NOMO-1 treated with DMSO at 0.1 percent for 48 hours (cell line): ENCODE data around the gene MAPKAPK3.
"Not testable (repeated sequence)": the region's sequence is repeated elsewhere in the genome, so short reads cannot be mapped to it uniquely, and the experiment has no call there.

Experiments used
- DNase-seq: peaks from one replicate; lab custom pipeline; 2025; ENCODE audit not compliant: unreplicated experiment; lab: John Stamatoyannopoulos, UW

MAPKAPK3 gene

DNA sequence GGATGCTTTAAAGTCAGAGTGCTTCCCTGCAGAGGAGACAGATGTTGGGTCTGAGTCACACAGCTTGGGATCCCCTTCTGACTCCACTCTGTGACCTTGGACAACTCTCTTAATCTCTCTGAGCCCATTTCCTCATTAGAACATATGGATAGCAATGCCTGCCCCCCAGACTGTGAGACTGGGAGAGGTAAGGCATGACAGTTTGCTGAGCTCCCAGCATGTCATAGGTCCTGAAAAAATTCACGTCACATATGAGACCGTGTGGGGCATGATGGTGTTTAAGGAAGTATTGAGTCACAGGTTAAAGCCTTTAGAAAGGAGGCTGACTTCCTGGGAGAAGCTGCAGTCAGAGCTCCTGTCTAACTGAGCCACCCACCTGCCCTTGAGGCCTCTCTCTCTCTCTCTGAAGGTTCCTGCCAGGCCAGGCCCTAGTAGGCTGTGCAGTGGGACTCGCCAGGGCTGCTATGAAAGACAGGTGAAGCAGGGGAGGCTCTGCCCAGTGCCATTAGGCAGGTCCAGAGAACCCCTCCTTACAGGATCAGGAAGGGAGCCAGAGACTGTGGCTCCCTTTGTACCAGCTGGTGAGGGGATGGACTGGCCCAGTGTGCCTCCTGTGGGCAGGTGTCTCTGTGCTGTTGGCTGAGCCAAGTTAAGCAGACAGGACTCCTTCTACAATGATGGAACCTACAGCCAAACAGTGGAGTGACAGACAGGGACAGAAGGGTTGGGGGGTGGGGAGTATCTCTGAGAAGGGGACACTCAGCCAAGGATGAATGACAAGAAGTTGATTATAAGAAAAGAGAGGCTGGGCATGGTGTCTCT lies 38.3 kb downstream of the MAPKAPK3 start:
- DNase-seq, result no peak

DNA sequence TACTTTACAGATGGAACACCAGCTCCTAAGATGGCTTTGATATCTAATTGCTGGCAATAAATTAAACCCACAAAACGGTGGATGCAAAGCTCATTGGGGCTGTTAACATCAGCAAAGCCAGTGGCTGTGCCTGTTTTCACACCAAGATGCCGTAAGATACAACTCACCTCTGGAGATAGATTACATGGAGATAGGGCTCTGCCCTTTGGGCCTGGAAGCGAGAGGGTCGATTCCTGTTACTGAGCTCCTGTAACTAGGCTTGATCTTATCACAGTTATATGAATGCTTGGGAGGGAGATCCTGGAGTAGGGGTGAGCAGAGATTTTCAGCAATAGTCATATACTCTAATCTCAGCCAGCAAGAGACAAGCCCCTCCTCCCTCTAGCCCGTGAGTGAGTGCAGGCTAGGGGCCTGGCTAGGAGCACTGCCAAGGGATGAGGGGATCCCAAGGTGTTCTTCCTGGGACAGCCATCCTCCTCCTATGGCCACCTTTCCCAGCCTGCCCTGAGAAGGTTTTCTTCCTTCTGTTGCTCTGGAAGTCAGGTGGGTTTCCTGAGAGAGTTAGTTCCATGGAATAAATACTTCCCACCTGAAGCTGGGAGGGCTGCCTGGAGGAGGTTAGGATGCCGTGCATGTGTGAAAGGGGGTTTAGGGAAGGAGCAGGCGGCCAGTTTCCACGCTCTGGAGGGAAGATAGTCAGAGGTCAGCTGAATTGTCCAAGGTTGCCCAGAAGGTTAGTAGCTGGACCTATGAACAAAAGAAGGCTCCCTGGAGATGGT lies 39.7 kb downstream of the MAPKAPK3 start:
- no peak for DNase-seq

DNA sequence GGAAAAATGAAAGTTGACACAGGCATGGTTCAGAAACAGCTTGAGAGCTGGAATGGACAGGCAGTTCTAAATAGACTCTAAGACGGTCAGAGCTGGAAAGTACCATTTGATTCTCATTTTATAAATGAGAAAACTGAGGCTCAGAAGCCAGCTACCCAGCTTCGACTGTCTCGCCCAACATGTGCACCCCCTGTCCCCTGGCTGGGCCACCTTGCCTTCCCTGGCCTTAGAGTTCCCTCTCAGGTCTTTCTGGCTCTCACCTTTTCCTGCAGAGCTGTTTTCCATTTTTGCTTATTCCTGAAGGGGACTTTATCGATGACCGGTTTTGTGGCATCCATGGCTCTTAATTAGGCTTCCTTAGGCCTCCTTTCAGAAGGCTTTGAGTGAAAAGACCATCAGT lies 40.5 kb downstream of the MAPKAPK3 start:
- no peak for DNase-seq

DNA sequence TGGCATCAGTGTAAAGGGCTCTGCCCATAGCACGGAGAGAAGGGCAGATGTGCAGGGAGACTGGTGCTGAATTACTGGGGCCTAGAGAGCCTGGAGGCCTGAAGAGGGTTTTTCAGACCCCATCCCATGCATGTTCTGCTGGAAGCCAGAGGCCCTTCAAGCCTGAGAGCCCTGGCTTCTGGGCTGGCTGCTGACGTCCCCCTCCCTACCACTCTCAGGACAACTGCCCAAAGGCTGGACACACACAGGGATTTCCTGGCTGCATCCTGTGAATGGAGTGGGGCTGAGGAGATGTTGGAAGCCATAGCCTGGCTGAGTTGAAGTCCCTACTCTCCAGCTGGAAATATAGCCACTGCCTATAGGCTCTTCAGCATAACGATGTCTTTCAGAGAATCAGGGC lies 40.9 kb downstream of the MAPKAPK3 start:
- no peak for DNase-seq

DNA sequence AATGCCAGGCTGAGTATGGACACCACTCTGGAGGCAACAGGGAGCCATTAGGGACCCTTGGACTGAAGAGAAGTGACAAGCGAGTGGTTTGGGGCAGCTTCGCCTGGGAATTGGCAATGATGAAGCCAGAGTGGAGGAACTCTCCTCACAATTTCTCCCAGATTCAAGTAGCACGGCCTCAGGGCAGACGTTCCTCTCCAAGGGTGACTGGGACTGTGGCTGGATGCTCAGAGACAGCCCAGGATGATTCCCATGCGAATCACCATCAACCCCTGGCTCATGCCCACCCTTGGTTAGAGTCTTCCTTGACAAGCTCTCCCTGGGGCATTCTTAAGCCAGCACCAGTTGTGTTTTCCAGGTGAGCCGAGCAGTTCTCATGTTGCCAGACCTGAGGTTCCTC lies 41.5 kb downstream of the MAPKAPK3 start:
- DNase-seq, result no peak

DNA sequence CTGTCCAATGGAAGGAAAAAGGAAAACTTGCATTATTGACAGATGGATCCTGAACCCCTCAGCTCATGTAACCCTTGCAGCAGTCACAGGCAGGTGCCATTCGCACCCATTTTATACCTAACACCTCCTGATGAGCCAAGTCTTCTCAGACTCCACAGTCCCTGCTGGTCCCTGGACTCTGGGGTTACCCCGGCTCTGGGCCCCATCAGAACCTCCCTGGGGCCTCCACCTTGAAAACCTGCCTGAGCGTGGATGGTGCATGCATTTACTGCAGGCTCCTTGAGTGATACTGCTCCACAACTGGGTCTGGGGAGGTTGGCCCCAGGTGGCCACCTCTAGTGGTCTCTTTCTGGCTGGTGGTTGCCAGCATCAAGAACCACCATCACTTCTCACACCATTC lies 41.9 kb downstream of the MAPKAPK3 start:
- no peak for DNase-seq

DNA sequence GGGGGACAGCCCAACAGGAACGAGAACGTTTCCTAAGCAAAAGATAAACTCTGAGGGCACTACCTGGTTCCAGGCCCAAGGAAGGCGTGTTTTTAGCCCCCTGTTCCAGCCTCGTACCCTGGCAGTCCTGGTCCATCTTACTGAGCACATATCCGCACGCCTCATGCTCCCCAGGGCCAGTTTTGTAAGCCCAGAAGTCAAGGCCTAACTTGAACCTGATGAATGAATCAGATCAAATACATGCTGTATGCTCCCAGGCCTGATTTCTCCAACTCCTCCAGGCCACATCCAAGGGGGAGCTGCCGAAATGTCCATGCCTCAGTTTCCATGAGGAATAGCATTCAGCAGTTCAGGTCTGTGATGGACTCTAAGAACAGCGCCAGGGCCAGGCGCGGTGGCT lies 43.4 kb downstream of the MAPKAPK3 start:
- DNase-seq, result no peak

DNA sequence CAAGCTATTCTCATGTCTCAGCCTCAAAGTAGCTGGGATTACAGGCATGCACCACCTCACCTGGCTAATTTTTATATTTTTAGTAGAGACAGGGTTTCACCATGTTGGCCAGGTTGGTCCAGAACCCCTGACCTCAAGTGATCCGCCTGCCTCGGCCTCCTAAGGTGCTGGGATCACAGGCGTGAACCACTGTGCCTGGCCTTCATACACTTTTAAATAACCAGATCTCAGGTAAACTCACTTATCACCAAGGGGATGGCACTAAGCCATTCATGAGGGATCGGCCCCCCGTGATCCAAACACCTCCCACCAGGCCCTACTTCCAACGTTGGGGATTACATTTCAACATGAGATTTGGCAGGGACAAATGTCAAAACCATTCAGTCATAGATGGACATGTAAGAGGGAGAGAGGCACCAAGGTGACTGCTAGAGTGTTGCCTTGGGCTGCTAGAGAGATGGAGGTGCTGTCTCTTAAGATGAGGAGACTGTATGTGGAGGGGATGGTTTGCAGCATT lies 44.4 kb downstream of the MAPKAPK3 start:
- DNase-seq, result no peak

DNA sequence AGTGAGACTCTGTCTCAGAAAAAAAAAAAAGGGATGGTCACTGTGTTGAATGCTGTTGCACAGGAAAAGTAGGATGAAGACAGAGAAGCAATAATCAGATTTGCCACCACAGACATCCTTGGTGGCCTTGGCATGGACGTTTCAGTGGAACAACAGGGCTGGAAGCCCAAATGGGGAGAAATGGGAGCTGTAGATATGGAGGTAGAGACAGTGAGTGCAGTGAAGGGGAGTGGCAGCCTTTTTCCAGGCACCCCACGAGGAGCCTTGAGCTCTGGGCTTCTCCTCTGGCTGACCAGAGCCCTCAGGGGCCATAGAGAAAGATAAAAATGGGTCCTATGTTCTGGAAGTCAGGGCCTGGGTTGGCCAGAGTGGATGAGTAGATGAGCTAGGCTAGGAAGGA lies 45.5 kb downstream of the MAPKAPK3 start:
- no peak for DNase-seq

DNA sequence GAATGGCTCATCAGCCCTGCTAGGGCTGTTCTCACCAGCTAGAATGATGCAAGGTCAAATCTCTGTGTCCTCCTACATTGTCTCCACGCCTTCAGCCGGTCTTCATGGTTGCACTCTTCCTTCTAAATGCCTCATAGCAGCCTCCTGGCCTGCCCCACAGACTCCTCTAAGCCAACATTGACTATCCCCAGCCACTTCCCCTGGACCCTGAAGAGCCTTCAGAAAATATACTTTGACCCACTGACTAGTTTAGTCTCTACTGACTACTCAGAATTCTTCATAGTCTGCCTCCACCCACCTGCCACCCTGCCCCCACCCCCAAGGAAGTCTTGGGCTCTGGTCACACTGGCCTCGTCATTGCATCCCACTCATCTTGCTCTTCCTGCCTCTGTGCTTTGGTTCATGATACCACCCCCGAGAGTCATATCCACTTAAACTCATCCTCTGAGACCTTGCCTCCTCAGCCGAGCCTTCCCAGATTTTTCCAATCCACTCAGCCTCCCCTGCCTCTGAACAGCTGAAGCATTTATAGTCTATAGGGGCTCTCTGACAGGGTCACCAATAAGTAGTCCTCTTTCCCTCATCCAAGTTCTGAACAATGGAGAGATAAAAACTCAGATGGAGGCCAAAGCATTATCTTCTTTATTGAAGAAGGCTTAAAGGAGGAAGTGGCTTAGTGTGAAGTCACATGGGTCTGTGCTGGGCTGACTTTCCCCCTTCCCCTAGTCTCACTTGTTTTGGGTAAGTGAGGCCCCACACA lies 48.3 kb downstream of the MAPKAPK3 start:
- DNase-seq, result peak; percentile 19

DNA sequence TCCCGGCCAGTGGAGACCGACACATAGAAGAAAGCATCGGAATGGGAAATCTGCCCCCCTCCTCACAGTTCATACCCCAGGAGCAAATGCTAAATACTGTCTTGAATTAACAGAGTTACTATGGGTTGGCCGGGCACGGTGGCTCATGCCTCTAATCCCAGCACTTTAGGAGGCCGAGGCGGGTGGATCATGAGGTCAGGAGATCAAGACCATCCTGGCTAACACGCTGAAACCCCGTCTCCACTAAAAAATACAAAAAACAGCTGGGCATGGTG lies 48.8 kb downstream of the MAPKAPK3 start:
- DNase-seq, result not testable (repeated sequence)

DNA sequence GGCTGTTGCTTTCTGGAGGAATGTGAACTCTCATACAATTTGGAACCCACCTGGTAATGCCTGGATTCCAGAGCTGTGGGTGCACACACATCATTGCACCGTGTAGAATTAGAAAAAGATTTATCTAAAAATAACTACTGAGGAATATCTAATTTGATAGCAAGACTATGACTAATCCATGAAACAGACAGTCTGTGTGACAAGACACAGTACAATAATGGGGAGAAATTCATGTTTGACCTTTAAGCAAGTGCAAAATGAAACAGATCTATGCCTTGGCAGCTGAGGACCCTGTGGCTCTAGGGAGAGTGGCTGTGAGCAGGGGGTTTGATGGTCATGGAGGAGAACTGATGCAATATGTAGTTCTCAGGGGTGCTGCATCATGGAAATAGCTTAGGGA lies 49.9 kb downstream of the MAPKAPK3 start:
- no peak for DNase-seq

DNA sequence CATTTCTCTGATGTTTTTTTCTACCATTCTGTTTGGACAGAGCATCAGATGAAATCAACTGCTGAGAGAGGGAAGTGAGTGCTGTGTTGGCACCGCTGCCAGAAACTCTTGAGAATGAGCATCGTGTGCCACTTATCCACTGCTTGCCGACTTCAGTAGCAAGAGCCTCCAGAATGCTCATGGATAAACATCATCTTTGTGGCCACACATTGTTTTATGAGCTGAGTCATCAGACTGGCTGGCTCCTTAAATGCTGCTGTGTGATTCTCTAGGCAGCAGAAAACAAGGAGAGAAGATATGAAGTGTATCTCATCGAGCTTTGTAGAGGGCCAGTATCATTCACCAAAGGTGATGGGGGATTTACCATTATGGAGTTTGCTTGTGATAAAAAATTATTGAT lies 54.4 kb downstream of the MAPKAPK3 start:
- DNase-seq, result no peak

DNA sequence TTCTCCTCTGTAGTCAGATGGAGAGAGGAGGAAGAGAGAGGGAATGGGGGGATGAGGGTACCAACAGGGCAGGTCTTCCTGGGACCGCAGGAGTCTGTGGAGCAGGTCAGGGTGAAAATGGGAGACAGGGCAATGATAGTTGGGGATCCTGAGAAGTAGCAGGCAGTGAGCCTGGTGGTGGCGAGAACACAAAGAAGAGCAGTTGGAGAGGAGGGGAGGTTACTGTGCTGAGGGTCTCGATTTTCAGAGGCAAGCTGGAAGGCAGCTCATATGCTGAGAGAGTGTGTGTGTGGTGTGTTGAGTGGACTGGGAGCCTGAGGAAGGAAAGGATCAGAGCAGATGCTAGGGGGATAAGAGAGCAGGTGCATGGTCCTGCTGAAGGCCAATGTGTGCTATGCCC lies 55.7 kb downstream of the MAPKAPK3 start:
- no peak for DNase-seq

DNA sequence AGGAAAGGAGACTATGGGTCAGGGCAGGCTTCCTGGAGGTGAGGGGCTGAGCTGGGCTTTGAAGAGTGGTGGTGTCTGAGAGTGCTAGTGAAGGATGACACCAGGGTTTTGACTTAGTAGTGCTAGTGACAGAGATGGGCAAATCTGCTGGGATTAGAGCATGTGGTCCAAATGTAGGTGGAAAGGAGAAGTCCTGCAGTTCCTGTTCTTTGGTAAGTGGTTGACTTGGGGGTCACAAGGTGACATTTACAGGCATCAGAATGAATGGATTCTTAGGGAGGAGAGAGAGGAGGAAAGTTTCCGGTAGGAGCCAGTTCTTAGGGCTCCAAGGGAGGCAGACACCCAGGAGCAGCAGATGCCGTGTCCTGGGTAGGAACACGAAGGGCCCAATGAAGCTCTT lies 57.0 kb downstream of the MAPKAPK3 start:
- DNase-seq, result peak; percentile 18

DNA sequence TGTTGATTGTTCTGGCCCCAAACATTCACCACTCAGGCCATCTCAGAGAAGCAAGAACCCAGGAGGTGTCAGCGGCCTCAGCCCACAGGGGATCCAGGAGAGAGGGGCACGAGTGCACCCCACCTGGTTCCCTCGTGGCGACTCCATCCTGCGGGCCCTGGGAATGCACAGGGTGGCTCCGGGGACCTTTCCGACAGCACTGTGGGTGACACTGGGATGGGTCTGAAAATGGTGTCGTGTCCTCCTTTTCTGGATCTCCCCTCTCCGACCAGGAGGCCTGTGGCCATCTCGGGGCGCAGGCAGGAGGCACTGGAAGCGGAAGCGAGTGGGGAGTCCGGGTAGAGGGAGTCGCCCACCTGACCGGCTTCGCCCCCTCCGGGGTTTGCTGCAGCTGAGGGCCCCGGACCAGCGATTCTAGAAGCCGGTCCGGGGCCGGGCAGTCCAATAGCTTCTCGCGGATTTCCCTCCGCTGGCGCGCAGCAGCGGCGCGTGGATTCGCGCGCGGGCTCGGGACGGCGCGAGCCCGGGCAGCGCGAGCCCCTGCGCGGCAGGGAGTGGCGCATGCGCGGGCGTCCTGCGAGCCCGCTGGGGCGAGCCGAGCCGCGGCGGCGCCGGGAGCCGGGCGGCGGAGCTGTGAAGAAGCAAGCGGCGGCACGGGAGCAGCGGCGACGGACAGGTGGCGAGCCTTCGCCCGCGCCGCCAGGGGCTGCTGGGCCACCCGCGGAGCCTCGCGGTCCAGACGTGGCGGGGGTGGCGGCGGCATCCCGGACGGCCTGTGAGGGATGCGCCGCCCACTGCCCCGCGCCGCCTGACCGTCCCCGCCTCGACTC lies 57.6 kb downstream of the MAPKAPK3 start, which contains the start of gene DOCK3:
TSS of gene DOCK3 (plus strand) at position 579 of the 830 bp plus-strand sequence. CDS start 337 bp downstream, outside the sequence.
- peak; percentile 24 for DNase-seq

DNA sequence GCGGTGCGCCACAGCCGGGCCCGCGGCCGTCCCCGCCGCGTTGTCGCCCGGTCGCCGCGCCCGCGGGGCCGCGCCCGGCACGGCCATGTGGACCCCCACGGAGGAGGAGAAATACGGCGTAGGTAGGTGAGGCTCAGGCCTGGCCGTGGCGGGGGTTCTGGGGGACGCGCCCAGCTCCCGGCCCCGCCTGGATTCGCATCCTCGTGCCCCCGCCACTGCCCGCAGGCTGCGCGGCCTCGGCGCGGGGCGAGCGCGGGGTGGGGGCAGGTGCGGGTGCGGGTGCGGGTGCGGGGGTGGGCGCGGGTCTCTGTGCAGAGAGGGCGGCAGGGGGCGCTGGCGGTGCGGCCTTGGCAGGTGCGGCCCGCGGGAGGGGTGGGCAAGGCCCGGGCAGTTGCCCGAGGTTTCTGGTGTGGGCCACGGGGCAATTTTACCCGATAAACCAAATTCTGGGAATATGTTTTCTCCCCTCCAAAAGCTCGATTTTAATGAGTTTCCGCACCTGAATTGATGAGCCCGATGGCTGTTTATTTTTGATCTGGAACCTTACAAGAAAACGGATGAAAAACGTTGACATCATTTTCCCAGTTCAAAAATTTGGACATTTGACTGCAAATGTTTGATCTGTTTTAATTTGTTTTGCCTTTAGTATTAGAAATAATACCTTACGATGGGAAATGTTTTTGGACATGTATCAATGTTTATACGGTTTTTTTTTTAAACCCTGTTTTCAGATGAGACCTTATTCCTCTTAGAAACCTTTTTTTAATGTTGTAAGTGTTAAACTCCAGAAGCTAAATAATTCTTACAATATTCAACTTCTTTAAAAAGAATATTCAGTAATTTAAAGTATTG lies 58.5 kb downstream of the MAPKAPK3 start:
- DNase-seq, result no peak

DNA sequence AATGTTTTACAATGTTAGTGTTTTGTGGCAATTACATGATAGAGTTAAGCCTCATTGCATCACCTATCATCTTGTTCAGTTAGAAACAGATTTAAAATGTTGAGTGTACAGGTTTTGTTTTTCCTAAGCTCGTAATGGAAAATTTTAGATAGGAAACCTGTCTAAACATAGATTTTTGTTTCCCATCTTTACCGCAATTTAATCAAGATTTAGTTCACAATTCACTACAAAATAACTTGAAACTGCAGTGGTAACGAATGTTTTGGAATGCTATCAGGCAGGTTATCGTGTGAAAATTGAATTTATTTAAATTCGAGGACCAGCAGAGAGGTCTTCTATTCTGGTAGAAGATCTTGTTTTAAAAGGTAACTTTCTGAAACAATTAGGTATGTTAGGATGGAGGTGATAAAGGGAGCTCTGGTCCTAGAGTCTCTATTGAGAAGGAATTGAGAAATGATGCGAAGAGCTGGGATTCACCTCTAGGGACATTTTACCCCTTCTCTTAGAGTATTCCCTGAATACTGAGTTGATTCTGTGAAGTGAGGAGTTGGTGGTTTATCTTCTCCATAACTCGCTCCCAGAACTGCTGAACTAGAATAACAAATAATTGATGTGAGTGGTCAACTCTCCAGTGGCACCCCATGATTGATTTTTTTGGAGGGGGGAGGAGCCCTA lies 59.2 kb downstream of the MAPKAPK3 start:
- DNase-seq, result no peak

DNA sequence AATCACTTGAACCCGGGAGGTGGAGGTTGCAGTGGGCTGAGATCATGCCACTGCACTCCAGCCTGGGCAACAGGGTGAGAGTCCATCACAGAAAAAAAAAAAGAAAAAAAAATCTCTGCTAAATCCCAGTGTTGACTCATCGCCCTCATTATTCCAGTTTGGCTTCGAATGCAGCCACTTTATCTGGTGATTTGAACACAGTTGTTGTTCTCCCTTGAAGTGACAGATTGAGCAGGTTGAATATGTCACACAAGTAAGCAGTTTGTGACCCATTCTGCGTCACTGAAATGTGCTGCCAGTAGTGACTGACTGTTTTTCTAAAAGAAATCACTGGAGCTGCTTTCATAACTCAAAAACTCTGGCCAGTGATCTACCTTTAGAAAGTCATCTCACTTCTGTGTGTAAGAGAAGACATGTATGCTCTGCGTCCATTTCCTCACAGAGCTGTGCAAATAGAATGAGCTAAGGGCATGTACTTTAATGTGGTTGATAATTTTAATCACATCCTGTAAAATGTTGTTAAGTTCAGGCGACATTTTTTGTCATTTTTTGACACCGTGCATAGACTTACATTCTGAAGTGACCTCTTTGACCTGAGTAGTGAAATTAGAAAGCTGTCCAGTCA lies 70.3 kb downstream of the MAPKAPK3 start:
- no peak for DNase-seq
